Measurements from ENCODE around the gene PEX3. TPM values are rescaled to one million over a fixed set of nuclear protein-coding genes. Genes with fewer than 3 reads are reported as not detected.
"Not testable (repeated sequence)": the region's sequence is repeated elsewhere in the genome, so short reads cannot be mapped to it uniquely, and the experiment has no call there.

Gene PEX3
- total RNA-seq, 1 donor from 2014 or later, result 7.8 TPM

- no peak for DNase-seq (ENCODE audit: low read depth)
- TF ChIP-seq CTCF (conservative IDR thresholded peaks at IDR 0.05; ENCODE audit: low read depth, low read length), result no peak
- H3K4me3 ChIP-seq (ENCODE audit: low read depth, low read length), result no peak overlapping the region
Measured at GRCh38 chr6:143506199-143506598, 55.6 kb downstream of the PEX3 start.

- DNase-seq (ENCODE audit: low read depth), result no peak
- H3K4me3 ChIP-seq (ENCODE audit: low read depth, low read length), result no peak overlapping the region
- no peak for TF ChIP-seq CTCF (conservative IDR thresholded peaks at IDR 0.05; ENCODE audit: low read depth, low read length)
Measured at GRCh38 chr6:143506620-143507019, 56.0 kb downstream of the PEX3 start.

- H3K4me3 ChIP-seq (ENCODE audit: low read depth, low read length), result no peak overlapping the region
- DNase-seq (ENCODE audit: low read depth), result no peak
- TF ChIP-seq CTCF (conservative IDR thresholded peaks at IDR 0.05; ENCODE audit: low read depth, low read length), result no peak
Measured at GRCh38 chr6:143507358-143508145, 56.9 kb downstream of the PEX3 start.

GRCh38 chr6:143510326-143510725, 59.7 kb downstream of the PEX3 start:
- peak overlapping the region; percentile 79 for H3K4me3 ChIP-seq (ENCODE audit: low read depth, low read length)
- not testable (repeated sequence) for DNase-seq (ENCODE audit: low read depth)

GRCh38 chr6:143510991-143511891, 60.6 kb downstream of the PEX3 start, which contains the start of gene FUCA2:
FUCA2 (minus strand) TSS chr6:143511720; CDS start chr6:143511634, 86 bp downstream.
- peak; percentile 27 for DNase-seq (ENCODE audit: low read depth)

GRCh38 chr6:143513410-143513809, 62.8 kb downstream of the PEX3 start:
- TF ChIP-seq CTCF (conservative IDR thresholded peaks at IDR 0.05; ENCODE audit: low read depth, low read length), result peak; percentile 75
- DNase-seq (ENCODE audit: low read depth), result no peak
- H3K4me3 ChIP-seq (ENCODE audit: low read depth, low read length), result no peak overlapping the region

More at GRCh38 chr6:143510991-143511891, 60.6 kb downstream of the PEX3 start, which contains the start of gene FUCA2:
- TF ChIP-seq CTCF (conservative IDR thresholded peaks at IDR 0.05; ENCODE audit: low read depth, low read length), result no peak
- peak within 1 kb of the TSS; percentile 79 for H3K4me3 ChIP-seq (ENCODE audit: low read depth, low read length)

GRCh38 chr6:143515061-143515760, 64.6 kb downstream of the PEX3 start:
- no peak for TF ChIP-seq CTCF (conservative IDR thresholded peaks at IDR 0.05; ENCODE audit: low read depth, low read length)
- H3K4me3 ChIP-seq (ENCODE audit: low read depth, low read length), result no peak overlapping the region
- no peak for DNase-seq (ENCODE audit: low read depth)

Data from epithelial cell of proximal tubule (primary cell).